Measurements from ENCODE around the gene ARHGAP35.
"Not testable (repeated sequence)": the region's sequence is repeated elsewhere in the genome, so short reads cannot be mapped to it uniquely, and the experiment has no call there.

Gene ARHGAP35

GRCh38 chr19:46844067-46844489 is 16.7 kb upstream of the ARHGAP35 start:
- DNase-seq = no peak

DNA sequence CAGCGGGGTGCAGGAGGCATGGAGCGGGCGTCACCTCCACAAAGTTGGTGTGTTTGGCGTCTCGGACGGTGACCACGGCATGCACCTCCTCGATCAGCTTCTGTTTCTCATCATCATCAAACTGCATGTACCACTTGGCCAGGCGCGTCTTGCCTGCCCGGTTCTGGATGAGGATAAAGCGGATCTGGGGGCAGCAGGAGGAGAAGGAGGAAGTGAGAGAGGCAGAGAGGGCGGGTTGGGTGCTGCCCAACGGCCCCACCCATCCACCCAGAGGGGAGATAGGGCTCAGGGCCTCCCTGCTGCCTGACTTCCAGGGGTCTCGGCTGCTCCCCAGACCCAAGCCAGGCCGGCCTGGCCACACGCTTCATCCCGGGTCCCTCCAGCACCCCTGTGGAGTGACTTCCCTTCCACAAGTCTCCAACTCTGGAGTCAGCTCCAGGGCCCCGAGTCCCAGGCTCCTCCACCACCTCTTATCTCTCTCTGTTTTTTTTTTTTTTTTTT is 14.8 kb upstream of the ARHGAP35 start:
- no peak for DNase-seq

- DNase-seq = no peak
Measured at GRCh38 chr19:46847528-46847927, 13.3 kb upstream of the ARHGAP35 start.

DNA sequence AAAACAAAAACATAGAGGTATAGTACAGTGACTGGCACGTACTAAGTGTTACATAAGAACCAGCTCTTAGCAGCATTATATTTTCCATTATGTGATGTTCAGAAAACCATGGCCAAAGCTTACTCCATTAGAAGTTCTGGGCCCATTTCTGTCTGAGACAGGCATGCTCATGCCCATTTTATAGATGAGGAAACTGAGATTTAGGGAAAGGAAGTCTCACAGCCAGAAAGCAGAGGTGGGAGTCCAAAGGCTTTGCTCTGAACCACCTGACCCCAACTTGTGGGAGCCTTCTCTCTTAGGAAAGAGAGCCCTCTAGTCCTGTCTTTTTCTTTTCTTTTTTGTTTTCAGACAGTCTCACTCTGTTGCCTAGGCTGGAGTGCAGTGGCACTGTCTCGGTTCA is 12.4 kb upstream of the ARHGAP35 start:
- no peak for DNase-seq

- DNase-seq = no peak
Measured at GRCh38 chr19:46849610-46850009, 11.2 kb upstream of the ARHGAP35 start.

GRCh38 chr19:46850228-46851203 is 10.3 kb upstream of the ARHGAP35 start, which contains the start of gene AP2S1:
AP2S1 (minus strand) TSS chr19:46850846; CDS start chr19:46850766, 80 bp downstream.
- peak; percentile 99 for DNase-seq

DNA sequence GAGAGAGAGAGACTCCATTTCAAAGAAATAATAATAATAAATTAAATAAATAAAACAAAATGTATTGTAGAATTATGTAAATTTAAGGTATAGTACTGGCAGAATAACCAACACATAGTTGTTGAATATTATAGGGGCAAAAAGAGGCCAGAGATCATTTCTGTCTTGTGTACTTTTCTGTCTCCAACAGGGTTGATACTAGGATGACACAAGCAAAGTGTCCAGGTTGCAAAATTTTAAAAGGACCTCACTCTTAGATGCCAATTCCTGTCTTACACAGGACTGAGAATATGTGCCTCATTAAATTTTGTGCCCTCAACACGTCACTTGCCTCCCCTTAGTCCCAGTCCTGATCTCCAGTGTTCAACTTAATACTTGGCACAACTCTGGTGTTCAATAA is 8.0 kb upstream of the ARHGAP35 start:
- no peak for DNase-seq

DNA sequence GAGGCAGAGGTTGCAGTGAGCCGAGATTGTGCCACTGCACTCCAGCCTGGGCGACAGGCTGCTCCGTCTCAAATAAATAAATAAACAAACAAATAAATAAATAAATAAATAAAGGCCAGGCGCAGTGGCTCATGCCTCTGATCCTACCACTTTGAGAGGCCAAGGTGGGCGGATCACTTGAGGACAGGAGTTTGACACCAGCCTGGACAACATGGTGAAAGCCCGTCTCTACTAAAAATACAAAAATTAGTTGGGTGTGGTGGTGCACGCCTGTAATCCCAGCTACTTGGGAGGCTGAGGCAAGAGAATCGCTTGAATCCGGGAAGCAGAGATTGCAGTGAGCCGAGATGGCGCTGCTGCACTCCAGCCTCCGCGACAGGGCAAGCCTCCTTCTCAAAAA is 6.1 kb upstream of the ARHGAP35 start:
- not testable (repeated sequence) for DNase-seq

DNA sequence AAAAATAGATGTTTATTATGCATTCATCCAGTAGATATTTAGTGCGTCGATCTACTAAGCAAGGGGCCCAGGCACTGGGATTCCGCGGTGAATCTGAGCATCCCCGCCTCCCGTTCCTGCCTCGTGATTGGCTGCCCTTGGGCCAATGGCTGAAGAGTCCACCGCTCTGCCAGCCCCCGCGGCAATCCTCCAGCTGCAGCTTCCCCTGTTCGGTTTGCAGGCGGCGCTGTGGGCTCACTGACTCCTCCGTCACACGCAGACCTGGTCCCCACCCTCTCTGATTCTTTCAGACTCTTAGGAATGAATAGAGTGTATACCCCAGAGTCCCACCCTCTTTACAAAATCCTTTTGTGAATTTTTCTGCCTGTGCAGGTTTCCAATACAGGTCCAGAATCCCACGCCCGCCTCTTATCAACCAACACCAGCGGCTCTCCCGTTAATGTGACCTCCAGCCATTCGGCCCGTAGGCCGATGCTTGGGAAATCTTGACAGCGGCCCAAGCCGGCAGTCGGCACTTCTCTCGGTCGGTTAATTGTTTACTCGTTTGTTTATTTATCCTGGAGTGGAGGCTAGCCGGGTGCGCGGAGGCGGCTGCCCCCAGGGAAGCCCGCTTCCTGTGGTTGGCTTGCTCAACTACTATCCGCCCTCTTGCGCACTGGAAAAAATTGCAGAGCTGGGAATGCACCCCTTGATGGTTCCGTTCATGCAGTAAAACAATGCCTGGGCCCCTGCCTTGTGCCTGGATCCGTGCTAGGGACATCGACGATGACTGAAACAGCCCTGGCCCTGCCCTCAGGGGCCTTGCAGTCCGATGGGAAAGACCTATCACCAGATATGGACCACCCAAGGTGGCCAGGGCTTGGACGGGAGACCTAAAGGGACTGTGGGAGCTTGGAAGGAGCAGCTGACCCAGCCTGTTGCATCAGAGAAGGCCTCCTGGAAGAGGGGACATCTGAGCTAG is 4.5 kb upstream of the ARHGAP35 start:
- DNase-seq = peak; percentile 87 to 97

- peak; percentile 85 to 89 for DNase-seq
Measured at GRCh38 chr19:46859637-46860124, 1.1 kb upstream of the ARHGAP35 start.

GRCh38 chr19:46860125-46860845 is 512 bp upstream of the ARHGAP35 start:
- DNase-seq = peak; percentile 97 to 99

DNA sequence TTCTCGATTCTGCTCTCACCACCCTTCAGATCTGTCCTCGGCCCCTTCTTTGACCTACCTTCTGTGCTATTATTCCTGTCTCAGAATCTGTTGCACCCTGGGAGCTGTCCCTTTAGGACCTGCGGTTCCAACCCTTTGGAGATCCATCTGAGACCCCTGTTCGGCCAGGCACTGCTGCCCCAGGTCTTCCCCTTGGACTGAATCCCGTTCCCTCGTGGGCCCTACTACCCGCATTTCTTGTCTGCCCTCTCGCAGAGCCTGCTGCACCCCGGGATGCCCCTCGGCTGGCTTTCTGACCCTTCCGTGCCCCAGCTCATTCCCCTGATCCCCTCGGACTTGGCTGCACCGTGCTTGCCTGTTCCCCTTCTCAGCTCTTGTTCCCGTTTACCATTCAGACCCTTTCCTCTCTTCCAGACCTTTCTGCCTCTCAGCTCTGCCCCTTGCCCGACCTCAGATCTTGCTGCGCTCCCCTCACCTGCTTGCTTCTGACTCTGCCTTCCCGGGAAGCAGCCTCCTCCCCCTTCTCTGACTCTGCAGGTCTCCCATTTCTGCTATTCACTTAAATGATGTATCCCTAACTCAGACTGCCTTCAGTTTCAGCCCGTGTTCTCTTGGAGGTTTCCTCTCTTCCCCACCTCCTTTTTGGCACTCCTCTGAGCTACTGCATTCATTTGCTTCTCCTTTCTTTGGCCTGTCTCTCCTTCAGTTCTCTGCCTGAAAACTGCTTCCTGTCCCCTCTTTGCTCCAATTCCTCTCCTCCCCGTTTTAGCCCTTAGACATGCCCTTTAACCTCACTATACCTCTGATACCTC is 1.1 kb downstream of the ARHGAP35 start:
- DNase-seq = peak in 1 of 2 experiments; percentile 38

GRCh38 chr19:46862503-46862834 is 1.7 kb downstream of the ARHGAP35 start:
- no peak for DNase-seq

- peak in 1 of 2 experiments; percentile 12 for DNase-seq
Measured at GRCh38 chr19:46862974-46863632, 2.3 kb downstream of the ARHGAP35 start.

DNA sequence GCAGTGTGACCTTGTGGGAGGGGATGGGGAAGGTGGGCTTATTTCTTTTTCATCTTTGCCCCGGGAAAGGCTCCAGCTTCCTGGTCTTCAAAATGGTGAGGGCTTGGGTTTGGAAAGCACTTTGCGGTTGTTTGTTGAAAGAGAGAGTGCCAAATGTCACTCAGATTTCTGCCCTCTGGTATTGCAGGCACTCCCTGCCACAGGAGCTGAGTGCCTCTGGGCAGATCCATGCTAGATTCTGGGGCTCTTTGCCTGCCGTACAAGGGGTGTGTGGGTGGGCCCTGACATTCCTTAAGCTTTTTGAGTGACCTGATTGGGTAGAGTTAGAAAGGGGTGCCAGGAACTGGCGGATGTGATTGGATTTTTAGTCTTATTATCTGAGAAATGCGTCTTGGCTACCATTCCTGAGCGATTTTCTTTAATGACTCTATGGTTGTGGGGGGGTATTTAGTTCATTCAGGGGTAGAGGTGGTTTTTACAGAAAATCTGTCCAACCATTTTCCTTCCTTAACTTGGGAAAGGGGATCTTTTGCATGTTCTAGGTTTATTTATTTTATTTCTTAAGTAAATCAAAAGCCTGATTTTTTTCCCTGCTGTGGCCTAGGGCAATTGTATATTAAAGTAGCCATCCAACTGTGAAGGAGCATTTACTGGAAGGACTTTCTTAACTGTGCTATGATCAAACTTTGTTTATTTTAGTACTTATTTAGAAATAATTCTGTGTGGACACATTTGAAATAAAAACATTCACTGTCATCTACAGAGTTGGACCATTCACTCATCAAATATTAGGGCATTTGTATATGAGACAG is 3.2 kb downstream of the ARHGAP35 start:
- DNase-seq = no peak

DNA sequence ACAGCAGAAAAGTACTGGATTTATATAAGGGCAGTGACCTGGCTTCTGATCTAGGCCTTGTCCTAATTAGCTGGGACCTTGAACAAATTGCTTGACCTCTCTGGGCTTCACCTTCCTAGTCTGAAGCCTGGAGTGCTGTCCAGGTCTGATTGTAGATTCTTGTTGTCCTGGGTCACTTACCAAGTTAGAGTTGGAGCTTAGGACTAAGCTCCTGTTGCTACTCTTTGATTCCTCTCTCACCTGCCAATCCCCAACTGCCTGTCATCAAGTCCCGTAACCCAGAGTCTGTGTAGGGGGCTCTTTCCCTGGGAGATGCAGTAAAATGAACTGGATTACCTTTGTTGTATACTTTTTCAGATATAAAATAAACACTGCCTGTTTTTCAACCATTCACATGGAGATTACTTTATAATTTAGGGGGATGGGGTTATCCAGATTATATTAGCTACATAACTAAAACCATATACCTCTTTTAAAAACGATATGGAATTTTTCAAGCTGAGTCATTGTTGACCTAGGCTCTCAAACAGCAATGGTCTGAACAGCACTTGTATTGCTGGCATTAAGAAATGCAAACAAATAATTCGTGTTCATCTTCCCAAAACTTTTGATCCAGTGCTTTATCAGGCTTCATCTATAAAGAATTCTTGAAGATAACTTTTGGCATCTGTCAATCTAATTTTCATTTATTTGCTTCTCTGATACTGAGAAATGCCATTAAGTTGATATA is 5.8 kb downstream of the ARHGAP35 start:
- DNase-seq = no peak

- DNase-seq = no peak
Measured at GRCh38 chr19:46867170-46867569, 6.4 kb downstream of the ARHGAP35 start.

GRCh38 chr19:46868025-46868802 is 7.4 kb downstream of the ARHGAP35 start:
- no peak for DNase-seq
